GM21390 (cell line): Measurements from ENCODE around the gene CD244.
"Not testable (repeated sequence)": the region's sequence is repeated elsewhere in the genome, so short reads cannot be mapped to it uniquely, and the experiment has no call there.

Experiments used
- ATAC-seq: cut with Tn5 transposase; IDR thresholded peaks from one replicate; pipeline ENCODE4 v1.9.1; 2021; ENCODE audit not compliant: unreplicated experiment

CD244 gene

GRCh38 chr1:160782988-160783765 lies 79.5 kb downstream of the CD244 start:
- ATAC-seq, result not testable (repeated sequence)

GRCh38 chr1:160781914-160782689 lies 80.6 kb downstream of the CD244 start:
- ATAC-seq, result peak; percentile 89

DNA sequence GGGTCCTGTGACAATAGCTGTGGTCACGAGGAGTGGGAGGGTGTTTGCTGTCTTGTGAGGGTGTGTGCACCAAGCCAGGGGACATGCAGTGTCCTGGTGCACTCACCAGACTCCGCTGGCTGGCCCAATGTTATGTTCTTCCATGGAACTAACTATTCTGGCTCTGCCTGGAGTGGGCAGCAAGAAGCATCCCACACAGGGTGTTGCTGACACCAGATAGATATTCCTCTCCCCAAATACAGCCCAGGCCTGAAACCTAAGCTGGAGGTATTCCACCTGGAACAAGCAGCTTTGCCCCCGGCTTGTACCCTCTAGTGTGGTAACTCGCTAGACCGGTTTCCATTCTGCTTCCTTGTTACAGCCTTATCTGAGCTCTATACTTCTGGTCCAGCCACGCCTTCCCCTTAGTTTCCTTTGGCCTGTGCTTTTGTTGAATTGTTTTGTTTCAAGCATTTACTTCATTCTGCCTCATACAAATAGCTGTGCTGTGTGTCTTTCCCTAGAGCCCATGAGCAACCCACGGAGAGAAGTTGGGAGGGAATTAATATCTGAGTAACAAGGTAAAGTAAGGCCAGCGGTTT lies 81.4 kb downstream of the CD244 start:
- ATAC-seq, result no peak

GRCh38 chr1:160780398-160780755 lies 82.3 kb downstream of the CD244 start:
- no peak for ATAC-seq
